Right lobe of liver (tissue), 6 donors: Measurements from ENCODE around the gene MYO16. TPM values are rescaled to one million over a fixed set of nuclear protein-coding genes. Genes with fewer than 3 reads are reported as not detected.

Experiments used
- ATAC-seq, 4 donors: fragments of 200-7000 bp; cut with Tn5 transposase; one replicate each; pipeline ENCODE4 v1.9.1; 2020; ENCODE audit warnings: mild to moderate bottlenecking in 4 of 4, moderate library complexity in 4 of 4
- DNase-seq, 3 donors: peaks; one replicate each; pipeline ENCODE4 v3.0.0-alpha.2; 2020
- H3K27ac ChIP-seq, 3 donors: fragments of 200-600 bp; one replicate each; pipeline ENCODE4 v1.8.0; 2022
- H3K27me3 ChIP-seq, 2 donors: fragments of 200-600 bp; one replicate each; pipeline ENCODE4 v1.8.0; 2022
- H3K36me3 ChIP-seq, 4 donors: fragments of 200-600 bp; sonication (generic) in 1 of 4; one replicate each; pipeline versions ENCODE4 v1.5.1 to v1.8.0; 2017 to 2022; ENCODE audit warnings: control low read depth in 1 of 4
- H3K4me1 ChIP-seq, 4 donors: fragments of 200-600 bp; sonication (generic) in 1 of 4; one replicate each; pipeline versions ENCODE4 v1.5.1 to v1.8.0; 2017 to 2022; ENCODE audit warnings: control low read depth in 1 of 4
- H3K4me3 ChIP-seq, 3 donors: fragments of 200-600 bp; one replicate each; pipeline ENCODE4 v1.8.0; 2022
- H3K9me3 ChIP-seq, 4 donors: fragments of 200-600 bp; sonication (generic) in 1 of 4; one replicate each; pipeline versions ENCODE4 v1.5.1 to v1.8.0; 2017 to 2022; ENCODE audit warnings: control low read depth in 1 of 4
- POLR2A ChIP-seq: fragments of 450-650 bp; IDR thresholded peaks from one replicate; pipeline ENCODE4 v1.6.1; 2017; ENCODE audit warnings: antibody characterized with exemption, mild to moderate bottlenecking
- WGBS: methylation state at CpG from one replicate; pipeline ENCODE4 v1.1.6; 2018; ENCODE audit warnings: low coverage, low lambda C conversion rate; ENCODE audit not compliant: insufficient coverage; ENCODE audit errors: missing lambda C conversion rate; 5-methylcytosine and 5-hydroxymethylcytosine counted together
- intact Hi-C, 2 donors: fragments of 100-400 bp; cut with DNase I; formaldehyde crosslinking; loops; one replicate each; pipeline versions ENCODE4 v1.11.2 to v1.14.1; 2022
- total RNA-seq, 6 experiments: library from RNA; depleted of rRNA in 2 of 6; stranded (reverse); fragments of >200 nt in 2 of 6; fragmentation: NEBNext Ultra II Directional in 3 of 6; extraction: Animal tissue kit (Norgen Biotek cat#: 25700) in 3 of 6; gene quantifications; one replicate each; pipeline versions ENCODE4 v1.1.0 to v1.2.4, GENCODE V29; 2016 to 2023
- TF ChIP-seq, protein P1 (sequence below), 4 donors: fragments of 200-600 bp in 3 of 4; fragments of 450-650 bp in 1 of 4; IDR thresholded peaks; one replicate each; pipeline versions ENCODE4 v1.5.1 to v1.8.0; 2016 to 2022; ENCODE audit warnings: antibody characterized with exemption in 4 of 4, mild to moderate bottlenecking in 2 of 4
- donor health status: DM: no; HTN: yes; CAD: no.
- donor health status: DM: no; HTN: no; CAD: no.
- donor health status: DM: no; HTN: no; CAD: no.
- donor health status: DM: no; HTN: yes; CAD: no.
- donor health status: DM: no; HTN: yes; CAD: no.

The MYO16 gene
- total RNA-seq, 6 experiments from 2014 or later: 0.43 to 2.7 (median 0.93) TPM

DNA sequence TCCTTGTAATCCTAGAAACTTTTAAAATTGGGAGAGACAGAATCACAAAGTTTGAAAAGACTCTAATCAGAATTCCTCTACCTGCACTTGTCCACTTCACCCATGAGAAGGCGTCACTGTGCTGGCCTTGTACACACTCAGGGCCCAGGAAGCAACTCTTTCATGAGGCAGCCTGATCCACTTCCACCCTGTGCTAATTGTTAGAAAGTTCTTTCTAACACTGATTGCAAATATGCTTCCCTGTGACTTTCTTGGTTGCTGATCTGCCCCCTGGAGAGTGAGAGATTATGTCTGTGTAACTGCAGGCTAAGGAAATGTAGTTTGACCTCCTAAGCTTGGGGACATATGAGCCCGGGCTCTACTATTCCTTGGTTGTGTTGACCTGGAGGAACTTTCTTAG, 494.6 kb downstream of the MYO16 start:
- H3K27me3 ChIP-seq: no peaks in the 10 kb centered on the region
- no peak for ATAC-seq
- H3K9me3 ChIP-seq: no peaks in the 10 kb centered on the region
- intact Hi-C loops: no loop called here
- H3K4me1 ChIP-seq: no peaks in the 10 kb centered on the region
- no peaks in the 10 kb centered on the region for H3K36me3 ChIP-seq
- no peak for TF ChIP-seq POLR2A
- TF ChIP-seq, protein P1, sequence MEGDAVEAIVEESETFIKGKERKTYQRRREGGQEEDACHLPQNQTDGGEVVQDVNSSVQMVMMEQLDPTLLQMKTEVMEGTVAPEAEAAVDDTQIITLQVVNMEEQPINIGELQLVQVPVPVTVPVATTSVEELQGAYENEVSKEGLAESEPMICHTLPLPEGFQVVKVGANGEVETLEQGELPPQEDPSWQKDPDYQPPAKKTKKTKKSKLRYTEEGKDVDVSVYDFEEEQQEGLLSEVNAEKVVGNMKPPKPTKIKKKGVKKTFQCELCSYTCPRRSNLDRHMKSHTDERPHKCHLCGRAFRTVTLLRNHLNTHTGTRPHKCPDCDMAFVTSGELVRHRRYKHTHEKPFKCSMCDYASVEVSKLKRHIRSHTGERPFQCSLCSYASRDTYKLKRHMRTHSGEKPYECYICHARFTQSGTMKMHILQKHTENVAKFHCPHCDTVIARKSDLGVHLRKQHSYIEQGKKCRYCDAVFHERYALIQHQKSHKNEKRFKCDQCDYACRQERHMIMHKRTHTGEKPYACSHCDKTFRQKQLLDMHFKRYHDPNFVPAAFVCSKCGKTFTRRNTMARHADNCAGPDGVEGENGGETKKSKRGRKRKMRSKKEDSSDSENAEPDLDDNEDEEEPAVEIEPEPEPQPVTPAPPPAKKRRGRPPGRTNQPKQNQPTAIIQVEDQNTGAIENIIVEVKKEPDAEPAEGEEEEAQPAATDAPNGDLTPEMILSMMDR (IDR thresholded peaks at IDR 0.05): no peak
- no peak overlapping the region for H3K4me3 ChIP-seq
- no peak overlapping the region for H3K27ac ChIP-seq
- no peak for DNase-seq
- WGBS: 72% methylated on average over 2 of the region's 2 CpGs

DNA sequence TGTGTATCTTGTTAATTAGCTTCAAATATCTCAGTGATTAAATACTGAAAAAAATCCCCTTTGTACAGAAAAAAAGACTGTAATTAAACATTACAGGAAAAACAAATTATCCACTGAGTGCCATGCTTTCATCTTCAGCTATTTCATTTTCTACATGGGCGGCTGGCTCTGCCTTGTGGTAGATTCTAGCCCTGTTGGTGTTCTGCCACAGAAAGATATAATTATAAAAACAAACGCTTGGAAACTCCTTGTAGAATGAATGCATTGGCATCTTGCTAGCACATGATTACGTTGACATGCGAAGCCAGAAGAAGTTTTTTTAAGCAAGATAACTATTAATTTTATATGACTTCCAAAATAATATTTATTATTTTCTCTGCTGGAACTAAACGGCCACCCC, 496.8 kb downstream of the MYO16 start:
- intact Hi-C loops: no loop called here
- H3K4me3 ChIP-seq: no peak overlapping the region
- no peaks in the 10 kb centered on the region for H3K4me1 ChIP-seq
- no peak for ATAC-seq
- H3K9me3 ChIP-seq: no peaks in the 10 kb centered on the region
- WGBS: 86% methylated on average over 5 of the region's 5 CpGs
- no peak overlapping the region for H3K27ac ChIP-seq
- no peak for DNase-seq
- H3K36me3 ChIP-seq: no peaks in the 10 kb centered on the region
- TF ChIP-seq POLR2A: no peak
- TF ChIP-seq, protein P1 (IDR thresholded peaks at IDR 0.05): no peak
- no peaks in the 10 kb centered on the region for H3K27me3 ChIP-seq

DNA sequence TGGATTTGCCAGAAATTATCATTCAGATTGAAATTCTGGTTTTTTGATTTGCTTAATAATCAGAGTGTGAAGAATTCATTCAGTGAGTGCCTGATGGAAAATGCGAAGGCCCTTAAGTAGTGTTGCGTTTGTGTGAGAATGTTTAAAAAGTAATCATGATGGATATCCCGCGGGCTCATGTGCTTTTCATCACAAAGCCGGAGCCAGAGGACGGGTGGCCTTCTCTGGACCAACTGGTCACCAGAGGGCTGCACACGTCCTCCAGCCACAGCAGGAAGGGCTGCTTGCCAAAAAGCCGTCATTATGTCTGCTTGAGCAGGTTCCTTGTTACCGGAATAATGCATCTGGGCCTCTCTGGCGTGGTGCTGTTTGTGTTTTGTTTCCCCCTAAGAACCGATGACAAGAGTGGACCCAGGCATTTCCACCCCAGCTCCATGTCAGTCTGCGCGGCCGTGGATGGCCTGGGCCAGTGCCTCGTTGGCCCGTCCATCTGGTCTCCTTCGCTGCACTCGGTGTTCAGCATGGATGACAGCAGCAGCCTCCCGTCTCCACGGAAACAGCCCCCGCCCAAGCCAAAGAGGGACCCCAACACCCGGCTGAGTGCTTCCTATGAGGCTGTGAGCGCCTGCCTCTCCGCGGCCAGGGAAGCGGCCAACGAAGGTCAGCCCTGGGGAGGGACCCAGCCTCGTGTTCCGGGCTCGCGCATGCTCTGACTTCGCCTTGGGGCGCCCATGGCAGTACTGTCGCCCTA, 497.7 kb downstream of the MYO16 start:
- H3K4me1 ChIP-seq: no peaks in the 10 kb centered on the region
- intact Hi-C loops: no loop called here
- no peak overlapping the region for H3K27ac ChIP-seq
- 93% methylated on average over 5 of the region's 34 CpGs for WGBS
- no peaks in the 10 kb centered on the region for H3K27me3 ChIP-seq
- H3K4me3 ChIP-seq: no peak overlapping the region
- ATAC-seq (no peak), DNase-seq (no peak)
- H3K36me3 ChIP-seq: no peaks in the 10 kb centered on the region
- H3K9me3 ChIP-seq: no peaks in the 10 kb centered on the region
- no peak for TF ChIP-seq POLR2A
- TF ChIP-seq, protein P1 (IDR thresholded peaks at IDR 0.05): no peak

DNA sequence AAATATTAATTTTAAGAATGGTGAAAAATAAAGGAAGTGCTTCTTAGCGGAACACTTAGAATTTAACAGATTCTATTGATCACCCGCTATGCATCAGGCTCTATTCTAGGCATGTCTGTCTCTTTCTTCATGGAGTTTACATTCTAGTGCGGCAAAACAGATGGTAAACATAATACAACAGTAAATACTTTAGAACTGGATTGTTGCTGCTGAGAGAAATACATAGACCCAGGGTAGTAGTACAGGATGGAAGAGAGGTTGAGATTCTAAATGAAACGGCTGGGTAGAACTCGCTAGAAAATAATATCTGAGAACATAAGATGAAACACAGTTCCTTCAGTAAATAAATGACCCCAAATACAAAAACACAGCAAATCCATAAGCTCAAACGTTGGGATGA, 498.7 kb downstream of the MYO16 start:
- Histone ChIP-seq H3K36me3 (no peaks in the 10 kb centered on the region), H3K27ac (no peak overlapping the region), H3K4me3 (no peak overlapping the region), H3K9me3 (no peaks in the 10 kb centered on the region), H3K4me1 (no peaks in the 10 kb centered on the region), H3K27me3 (no peaks in the 10 kb centered on the region)
- WGBS: 74% methylated on average over 6 of the region's 6 CpGs
- intact Hi-C loops: no loop called here
- DNase-seq (no peak), ATAC-seq (no peak)
- no peak for TF ChIP-seq POLR2A

DNA sequence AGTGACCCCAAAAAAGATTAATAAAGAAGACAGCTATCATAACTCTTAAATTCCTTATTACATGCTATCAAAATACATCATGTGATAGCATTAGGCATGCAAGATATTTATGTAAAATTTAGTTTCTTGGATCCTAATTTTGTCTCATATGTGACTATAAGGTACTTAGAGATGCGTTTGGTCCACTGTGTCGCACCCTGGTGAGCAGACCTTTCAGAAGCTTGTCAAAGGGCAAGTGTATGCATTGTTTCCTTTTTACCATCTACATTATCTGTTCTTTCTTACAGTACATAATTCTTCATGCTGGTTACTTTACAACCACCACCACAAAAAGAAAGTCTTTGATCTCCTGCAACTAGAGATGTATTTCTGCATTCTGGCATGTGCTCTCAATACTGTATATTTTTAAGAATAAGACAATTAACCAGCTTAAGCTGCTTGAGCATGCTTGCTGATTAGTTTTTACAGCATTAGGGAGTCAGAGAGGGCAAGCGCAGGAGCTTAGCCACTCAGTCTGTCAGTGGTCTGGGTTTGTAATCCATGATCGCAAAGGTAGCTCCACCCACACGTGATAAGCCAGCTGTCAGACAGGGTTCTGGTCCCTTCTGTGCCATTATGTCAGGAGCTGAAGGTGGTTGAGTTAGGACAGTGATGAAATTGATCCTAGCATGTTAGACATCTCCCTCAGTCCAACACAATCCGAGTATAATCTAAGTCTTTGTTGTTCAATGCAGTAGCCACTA, 500.9 kb downstream of the MYO16 start:
- Histone ChIP-seq H3K27me3 (no peaks in the 10 kb centered on the region), H3K36me3 (no peaks in the 10 kb centered on the region), H3K4me3 (no peak overlapping the region), H3K4me1 (no peaks in the 10 kb centered on the region), H3K9me3 (no peaks in the 10 kb centered on the region), H3K27ac (no peak overlapping the region)
- 80% methylated on average over 6 of the region's 6 CpGs for WGBS
- TF ChIP-seq POLR2A: no peak
- TF ChIP-seq, protein P1 (IDR thresholded peaks at IDR 0.05): no peak
- no peak for ATAC-seq
- DNase-seq: no peak
- intact Hi-C loops: no loop called here
